ENCODE measurements around the gene VPS8. TPM values are rescaled to one million over a fixed set of nuclear protein-coding genes. Genes with fewer than 3 reads are reported as not detected.
A peak's percentile ranks its signal among the peaks of the same experiment; 100 is the strongest.

VPS8 gene
- total RNA-seq, 6 experiments from 2014 or later, result 26.8 to 34.8 (median 33.0) TPM

GRCh38 chr3:185042312-185043050 is 230.5 kb downstream of the VPS8 start:
- Mint-ChIP-seq H3K36me3 (ENCODE audit: low read depth) (peaks cover 7% of the 10 kb centered on the region), H3K4me1 (ENCODE audit: low read depth) (peaks cover 29% of the 10 kb centered on the region), H3K9me3 (no peaks in the 10 kb centered on the region; the same call in 1 of the 2 replicates), H3K27me3 (ENCODE audit: insufficient read depth) (no peaks in the 10 kb centered on the region), H3K27ac (no peak overlapping the region), H3K4me3 (no peak overlapping the region)
- DNase-seq, result no peak
- TF ChIP-seq CTCF (IDR thresholded peaks at IDR 0.05), result no peak

- Mint-ChIP-seq H3K4me1 (ENCODE audit: low read depth) (peaks cover 33% of the 10 kb centered on the region), H3K4me3 (peak overlapping the region; percentile 44), H3K9me3 (no peaks in the 10 kb centered on the region), H3K27ac (peak overlapping the region; percentile 96), H3K36me3 (ENCODE audit: low read depth) (peaks cover 12% of the 10 kb centered on the region), H3K27me3 (ENCODE audit: insufficient read depth) (no peaks in the 10 kb centered on the region)
- no peak for DNase-seq
- TF ChIP-seq CTCF (IDR thresholded peaks at IDR 0.05), result no peak
Measured at GRCh38 chr3:185046164-185046515, 234.2 kb downstream of the VPS8 start.

GRCh38 chr3:185046603-185047002 is 234.6 kb downstream of the VPS8 start:
- Mint-ChIP-seq H3K27ac (peak overlapping the region; percentile 96), H3K9me3 (no peaks in the 10 kb centered on the region), H3K4me1 (ENCODE audit: low read depth) (peaks cover 36% of the 10 kb centered on the region), H3K36me3 (ENCODE audit: low read depth) (peaks cover 15% of the 10 kb centered on the region), H3K4me3 (no peak overlapping the region), H3K27me3 (ENCODE audit: insufficient read depth) (no peaks in the 10 kb centered on the region)
- no peak for TF ChIP-seq CTCF (IDR thresholded peaks at IDR 0.05)
- no peak for DNase-seq

- no peak overlapping the region for H3K27ac Mint-ChIP-seq
- H3K36me3 Mint-ChIP-seq (ENCODE audit: low read depth), result peaks cover 25% of the 10 kb centered on the region
- no peak for DNase-seq
- H3K4me1 Mint-ChIP-seq (ENCODE audit: low read depth), result peaks cover 32% of the 10 kb centered on the region
- no peaks in the 10 kb centered on the region; the same call in 1 of the 2 replicates for H3K27me3 Mint-ChIP-seq (ENCODE audit: insufficient read depth)
- 0 out of 2 replicates have a peak, but pooled peaks have one; percentile 9 for TF ChIP-seq CTCF (IDR thresholded peaks at IDR 0.05)
- H3K9me3 Mint-ChIP-seq, result no peaks in the 10 kb centered on the region
- no peak overlapping the region for H3K4me3 Mint-ChIP-seq
Measured at GRCh38 chr3:185049710-185050109, 237.7 kb downstream of the VPS8 start.

GRCh38 chr3:185051801-185052200 is 239.8 kb downstream of the VPS8 start:
- no peaks in the 10 kb centered on the region; the same call in 1 of the 2 replicates for H3K27me3 Mint-ChIP-seq (ENCODE audit: insufficient read depth)
- H3K36me3 Mint-ChIP-seq (ENCODE audit: low read depth), result peaks cover 41% of the 10 kb centered on the region
- no peak overlapping the region for H3K4me3 Mint-ChIP-seq
- peaks cover 11% of the 10 kb centered on the region for H3K4me1 Mint-ChIP-seq (ENCODE audit: low read depth)
- H3K27ac Mint-ChIP-seq, result no peak overlapping the region
- no peak for TF ChIP-seq CTCF (IDR thresholded peaks at IDR 0.05)
- peaks cover 2% of the 10 kb centered on the region for H3K9me3 Mint-ChIP-seq
- no peak for DNase-seq
